Glomerular endothelial cell (primary cell): Measurements from ENCODE around the gene NLGN1. TPM values are rescaled to one million over a fixed set of nuclear protein-coding genes. Genes with fewer than 3 reads are reported as not detected.
"Not testable (repeated sequence)": the region's sequence is repeated elsewhere in the genome, so short reads cannot be mapped to it uniquely, and the experiment has no call there.

Experiments used
- DNase-seq: peaks from one replicate; pipeline ENCODE4 v3.0.0-alpha.2; 2011; ENCODE audit warnings: low read depth, low spot score; ENCODE audit errors: extremely low read depth
- total RNA-seq: library from RNA; depleted of rRNA; stranded (reverse); fragments of >200 nt; gene quantifications from 2 replicates; pipeline ENCODE4 v1.2.3, GENCODE V29; 2015

NLGN1 gene
- total RNA-seq, 1 donor from 2014 or later: 3.0 TPM

DNA sequence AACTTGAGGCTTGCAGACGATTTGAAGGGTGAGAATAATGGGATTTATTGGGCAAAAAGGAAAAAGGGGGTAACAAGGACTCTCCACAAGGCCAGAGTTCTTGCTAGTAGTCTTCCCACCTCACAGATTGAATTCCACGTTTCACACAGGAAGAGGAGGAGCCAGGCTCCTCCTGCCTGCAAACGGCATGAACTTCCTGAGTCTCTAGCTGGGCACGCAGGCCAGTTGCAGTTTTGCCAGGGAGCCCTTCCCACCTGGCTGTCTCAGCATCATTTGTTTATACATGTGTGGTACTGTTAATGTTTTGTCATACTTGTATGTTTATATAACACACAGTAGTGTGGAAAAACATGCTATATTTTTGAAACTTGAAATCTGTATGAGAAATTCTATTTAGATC lies 155.0 kb downstream of the NLGN1 start:
- no peak for DNase-seq

- peak; percentile 22 for DNase-seq
Measured at GRCh38 chr3:173553635-173554280, 156.2 kb downstream of the NLGN1 start.

DNA sequence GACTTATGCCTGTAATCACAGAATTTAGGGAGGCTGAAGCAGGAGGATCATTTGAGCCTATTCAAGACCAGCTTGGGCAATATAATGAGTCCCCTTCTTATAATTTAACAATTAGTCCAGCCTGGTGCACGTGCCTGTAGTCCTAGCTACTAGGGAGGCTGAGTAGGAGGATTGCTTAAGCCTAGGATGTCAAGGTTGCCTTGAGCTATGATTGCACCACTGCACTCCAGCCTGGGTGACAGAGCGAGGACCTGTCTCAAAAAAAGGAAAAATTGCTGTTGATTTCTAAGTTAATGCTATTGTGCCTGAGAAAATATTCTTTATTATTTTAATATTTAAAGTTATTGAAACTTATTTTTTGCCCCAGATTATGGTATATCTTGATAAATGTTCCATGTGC lies 159.0 kb downstream of the NLGN1 start:
- DNase-seq: no peak

GRCh38 chr3:173567997-173568396 lies 170.5 kb downstream of the NLGN1 start:
- DNase-seq: no peak

DNA sequence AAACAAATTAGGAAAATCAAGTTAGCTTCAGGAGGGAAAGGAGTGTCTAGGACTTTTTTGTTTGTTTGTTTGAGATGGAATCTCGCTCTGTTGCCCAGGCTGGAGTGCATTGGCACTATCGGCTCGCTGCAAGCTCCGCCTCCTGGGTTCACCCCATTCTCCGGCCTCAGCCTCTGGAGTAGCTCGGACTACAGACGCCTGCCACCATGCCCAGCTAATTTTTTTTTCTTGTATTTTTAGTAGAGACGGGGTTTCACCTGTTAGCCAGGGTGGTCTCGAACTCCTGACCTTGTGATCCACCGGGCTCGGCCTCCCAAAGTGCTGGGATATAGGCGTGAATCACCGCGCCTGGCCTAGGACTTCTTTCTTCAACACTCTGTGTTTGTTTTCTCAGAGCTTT lies 171.1 kb downstream of the NLGN1 start:
- DNase-seq: no peak

DNA sequence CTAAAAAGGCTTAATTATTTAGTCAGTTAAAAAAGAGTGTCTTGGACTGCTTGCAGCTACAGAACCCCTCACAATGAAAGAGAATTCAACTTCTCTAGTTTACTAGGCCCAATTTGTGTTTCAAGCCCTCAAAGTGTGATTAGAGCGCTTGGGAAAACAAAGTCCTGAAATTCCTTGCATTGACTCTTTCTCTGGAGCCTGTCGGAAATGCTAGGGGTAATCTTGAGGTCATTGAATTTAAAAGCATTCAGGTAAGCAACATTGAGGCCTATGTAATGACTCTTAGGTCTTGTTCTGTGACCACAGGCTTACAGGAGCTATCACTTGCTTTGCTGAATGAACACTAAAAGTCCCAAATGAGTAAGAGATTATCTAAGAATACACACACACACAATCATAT lies 186.0 kb downstream of the NLGN1 start:
- no peak for DNase-seq

DNA sequence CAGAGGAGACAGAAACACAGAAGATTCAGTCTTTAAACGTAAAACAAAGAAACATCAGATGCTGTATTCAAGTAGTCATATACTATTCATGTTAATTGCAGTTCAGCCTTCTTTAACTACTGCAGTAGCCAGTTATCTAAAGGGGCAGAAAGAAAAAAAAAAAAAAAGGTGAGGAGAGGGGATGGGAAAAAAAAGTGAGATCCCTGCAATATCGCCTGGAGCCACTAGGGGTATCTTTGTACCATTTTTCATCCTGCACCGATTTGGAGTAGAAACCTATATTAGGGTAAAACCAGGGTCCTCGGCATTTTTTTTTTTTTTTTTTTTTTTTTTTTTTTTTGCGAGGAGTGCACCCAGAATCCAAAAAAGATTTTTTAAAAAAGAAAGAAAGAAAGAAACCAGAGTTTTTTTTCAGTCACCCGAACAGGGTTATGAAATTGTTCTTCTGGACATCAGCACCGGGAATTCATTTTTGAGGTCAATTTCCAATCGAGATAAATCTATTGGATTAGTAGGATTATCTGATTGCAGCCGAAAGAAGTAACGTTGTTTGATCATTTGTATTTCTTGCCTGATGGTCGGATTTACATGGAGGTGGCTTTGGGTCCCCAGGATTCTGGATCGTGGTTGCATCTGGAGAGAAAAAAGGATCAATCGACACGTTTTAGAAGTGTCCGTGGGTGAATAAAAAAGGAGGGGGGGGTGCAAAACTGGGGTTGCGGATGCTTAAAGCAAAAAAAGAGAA lies 186.7 kb downstream of the NLGN1 start:
- no peak for DNase-seq

- DNase-seq: no peak
Measured at GRCh38 chr3:173584838-173585831, 187.6 kb downstream of the NLGN1 start.

DNA sequence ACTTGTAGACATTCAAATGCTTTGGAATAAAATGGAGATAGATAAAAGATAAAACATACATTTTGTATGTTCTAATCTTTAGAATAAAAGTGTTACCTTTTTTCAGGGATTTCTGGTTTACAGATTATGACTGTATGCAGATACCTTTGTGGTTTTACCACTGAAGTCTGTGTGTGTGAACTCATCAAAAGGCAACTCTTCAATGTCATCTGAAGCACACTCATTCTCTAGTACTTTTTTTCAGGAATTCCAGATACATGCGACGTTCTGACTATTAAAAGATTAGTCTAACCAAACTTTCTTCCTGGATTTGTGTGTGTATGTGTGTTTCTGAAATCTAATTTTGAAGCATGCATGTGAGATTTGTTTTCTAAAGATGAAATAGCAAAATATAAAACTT lies 188.6 kb downstream of the NLGN1 start:
- DNase-seq: no peak

- no peak for DNase-seq
Measured at GRCh38 chr3:173587055-173587454, 189.5 kb downstream of the NLGN1 start.

DNA sequence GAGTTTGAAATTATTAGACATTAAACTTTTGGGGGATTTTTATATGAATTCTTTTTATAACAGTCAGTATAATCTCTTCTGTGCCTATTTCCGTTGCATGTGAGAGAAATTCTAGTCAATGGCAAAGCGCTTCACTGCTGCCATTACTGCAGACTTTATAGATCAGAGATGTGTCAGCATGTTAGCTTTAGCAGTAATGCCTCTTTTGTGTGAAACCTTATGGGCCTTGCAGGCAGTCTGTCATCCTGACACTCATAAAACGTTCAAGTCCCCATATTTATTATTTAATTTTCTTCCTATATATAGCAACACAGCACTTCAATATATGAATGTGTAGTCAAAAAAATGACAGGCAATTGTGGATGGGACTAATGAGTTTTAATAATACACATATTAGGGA lies 191.0 kb downstream of the NLGN1 start:
- DNase-seq: no peak

DNA sequence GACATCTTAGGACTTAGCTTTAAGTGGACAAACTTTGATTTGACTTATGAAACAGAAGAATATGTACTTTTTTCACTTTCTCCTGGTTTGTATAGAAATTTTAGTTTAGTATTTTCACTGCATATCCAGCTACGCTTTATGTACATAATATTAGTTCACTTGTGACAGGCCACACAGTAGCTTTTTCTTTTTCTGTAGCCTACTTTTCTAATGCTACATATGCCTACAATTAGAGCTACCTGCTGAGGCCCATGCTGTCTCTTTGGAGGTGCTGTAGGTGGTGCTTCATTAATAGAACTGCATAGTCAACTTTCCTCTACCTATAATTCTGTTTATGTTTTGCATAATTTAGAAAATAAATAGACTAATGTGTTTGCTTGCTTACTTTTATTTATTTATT lies 191.6 kb downstream of the NLGN1 start:
- no peak for DNase-seq

DNA sequence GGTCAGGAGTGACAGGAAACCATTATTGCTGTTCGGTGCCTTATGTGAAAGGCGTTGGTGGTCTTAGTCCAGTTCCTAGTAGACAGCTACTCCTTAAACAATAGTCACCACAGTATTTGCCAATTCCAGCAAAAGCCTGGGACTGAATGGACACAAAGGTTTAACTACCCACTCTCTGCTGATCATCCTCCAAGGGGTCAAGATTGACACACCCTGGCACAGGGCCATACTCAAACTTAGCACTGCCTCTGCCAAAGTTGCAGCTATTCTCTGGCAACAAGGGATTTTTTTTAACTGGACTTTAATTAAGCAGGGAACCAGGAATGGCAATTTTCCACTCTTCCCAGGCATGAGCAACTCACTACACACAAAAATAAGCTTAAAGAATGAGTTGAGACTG lies 193.9 kb downstream of the NLGN1 start:
- DNase-seq: no peak

GRCh38 chr3:173594881-173595280 lies 197.3 kb downstream of the NLGN1 start:
- DNase-seq: not testable (repeated sequence)

DNA sequence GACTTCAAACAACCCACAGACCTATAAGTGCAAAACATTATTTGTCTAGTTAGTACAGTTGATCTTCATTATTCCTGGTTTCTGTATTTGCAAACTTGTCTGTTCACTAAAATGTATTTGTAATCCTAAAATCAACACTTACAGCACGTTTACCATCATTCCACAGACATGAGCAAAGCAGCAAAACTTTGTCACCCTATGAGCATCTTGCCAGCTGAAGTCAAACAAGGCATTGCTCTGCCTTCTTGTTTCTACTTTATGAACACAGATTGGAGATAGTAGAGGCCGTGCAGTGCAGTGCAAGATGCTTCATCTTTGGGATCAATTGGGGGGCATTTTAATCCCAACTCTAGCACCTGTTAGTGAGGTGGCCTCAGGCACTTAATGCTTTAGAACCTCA lies 202.1 kb downstream of the NLGN1 start:
- no peak for DNase-seq

- DNase-seq: no peak
Measured at GRCh38 chr3:173614522-173614921, 217.0 kb downstream of the NLGN1 start.

DNA sequence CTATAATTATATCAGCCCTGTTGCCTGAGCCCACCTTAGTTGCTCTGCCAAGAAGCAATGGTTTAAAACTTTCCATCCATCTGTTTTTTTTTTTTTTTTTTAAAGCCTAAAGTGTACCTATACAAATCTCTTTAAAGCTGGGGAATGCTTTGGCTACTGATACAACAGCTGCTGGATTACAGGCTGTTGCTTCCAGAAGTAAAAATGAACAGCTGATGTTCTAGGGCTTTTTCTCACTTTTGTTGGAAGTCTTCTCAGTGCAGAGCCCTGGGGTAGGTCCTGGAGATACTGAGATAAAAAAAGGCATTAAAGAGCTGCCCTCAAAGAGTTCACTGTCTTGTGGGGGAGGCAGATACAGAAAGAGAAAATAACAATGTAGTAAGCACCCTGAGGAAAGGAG lies 218.1 kb downstream of the NLGN1 start:
- DNase-seq: no peak

DNA sequence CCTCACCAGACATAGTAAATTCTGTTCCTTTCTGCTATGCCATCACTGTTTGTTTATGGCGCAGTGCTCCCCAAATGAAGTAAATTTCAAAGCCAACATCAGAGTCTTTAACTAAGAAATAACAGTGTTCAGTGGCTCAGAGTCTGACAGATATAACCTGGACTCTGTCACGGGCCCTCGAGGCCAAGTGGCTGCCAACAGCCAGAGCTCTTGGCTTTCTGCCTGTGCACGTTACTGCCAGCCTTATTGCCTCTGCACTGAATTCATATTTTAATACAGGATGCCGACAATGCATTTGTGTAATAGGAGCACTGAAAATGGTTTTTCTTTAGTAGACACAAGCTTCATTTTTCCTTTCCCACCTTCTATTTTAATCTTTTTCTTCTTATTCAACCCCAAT lies 219.9 kb downstream of the NLGN1 start:
- no peak for DNase-seq

GRCh38 chr3:173618148-173618547 lies 220.6 kb downstream of the NLGN1 start:
- DNase-seq: no peak

DNA sequence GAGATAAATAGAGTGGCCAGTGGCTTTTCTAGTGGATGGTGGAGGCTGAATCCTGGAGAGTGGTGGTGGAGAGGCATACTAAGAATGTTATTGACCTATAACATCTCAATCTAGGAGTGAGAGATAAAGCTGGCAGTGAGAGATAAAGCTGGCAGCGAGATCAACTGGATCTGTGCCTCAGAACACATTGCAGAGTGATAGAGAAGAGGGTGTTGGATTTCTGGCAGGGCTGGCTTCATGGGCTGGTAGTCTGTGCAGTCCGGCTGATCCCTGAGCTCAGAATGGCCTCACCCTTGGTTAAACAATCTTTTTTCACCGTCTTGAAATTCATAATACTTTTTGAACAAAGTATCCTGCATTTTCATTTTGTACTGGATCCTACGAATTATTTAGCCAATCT lies 221.2 kb downstream of the NLGN1 start:
- no peak for DNase-seq

GRCh38 chr3:173622166-173622565 lies 224.6 kb downstream of the NLGN1 start:
- no peak for DNase-seq
